Activated naive CD4-positive, alpha-beta T cell treated with anti-CD3 and anti-CD28 coated beads, Interleukin-2, amount 50 U/mL, for 24 hours (primary cell): Measurements from ENCODE around the gene TIMELESS.
"Not testable (repeated sequence)": the region's sequence is repeated elsewhere in the genome, so short reads cannot be mapped to it uniquely, and the experiment has no call there.

ENCODE experiments used
- H3K27ac Mint-ChIP-seq: one replicate; pipeline ENCODE4 v1.8.0; 2021; ENCODE audit warnings: mild to moderate bottlenecking, mixed read lengths
- H3K27me3 Mint-ChIP-seq: one replicate; pipeline ENCODE4 v1.8.0; 2021; ENCODE audit warnings: mixed read lengths
- H3K36me3 Mint-ChIP-seq: one replicate; pipeline ENCODE4 v1.8.0; 2021; ENCODE audit warnings: mixed read lengths
- H3K4me1 Mint-ChIP-seq: one replicate; pipeline ENCODE4 v1.8.0; 2021; ENCODE audit warnings: mixed read lengths
- H3K4me3 Mint-ChIP-seq: one replicate; pipeline ENCODE4 v1.8.0; 2021; ENCODE audit warnings: mild to moderate bottlenecking, mixed read lengths
- H3K9me3 Mint-ChIP-seq: one replicate; pipeline ENCODE4 v1.8.0; 2021; ENCODE audit warnings: mixed read lengths

TIMELESS gene

GRCh38 chr12:56399466-56399865, 49.8 kb downstream of the TIMELESS start:
- not testable (repeated sequence) for H3K27me3 Mint-ChIP-seq, H3K27ac Mint-ChIP-seq, H3K9me3 Mint-ChIP-seq, H3K4me1 Mint-ChIP-seq, H3K4me3 Mint-ChIP-seq, H3K36me3 Mint-ChIP-seq

- no peaks in the 10 kb centered on the region for H3K4me1 Mint-ChIP-seq
- H3K27me3 Mint-ChIP-seq, result no peaks in the 10 kb centered on the region
- H3K27ac Mint-ChIP-seq, result no peak overlapping the region
- H3K9me3 Mint-ChIP-seq, result peaks cover 8% of the 10 kb centered on the region
- peaks cover 4% of the 10 kb centered on the region for H3K36me3 Mint-ChIP-seq
- no peak overlapping the region for H3K4me3 Mint-ChIP-seq
These were observed 50.9 kb downstream of the TIMELESS start for GRCh38 chr12:56398324-56398723.

- H3K27me3 Mint-ChIP-seq, result no peaks in the 10 kb centered on the region
- no peak overlapping the region for H3K4me3 Mint-ChIP-seq
- no peaks in the 10 kb centered on the region for H3K4me1 Mint-ChIP-seq
- H3K36me3 Mint-ChIP-seq, result no peaks in the 10 kb centered on the region
- H3K27ac Mint-ChIP-seq, result no peak overlapping the region
- H3K9me3 Mint-ChIP-seq, result no peaks in the 10 kb centered on the region
These were observed 56.9 kb downstream of the TIMELESS start for GRCh38 chr12:56392331-56392730.

- Mint-ChIP-seq H3K27ac (no peak overlapping the region), H3K9me3 (no peaks in the 10 kb centered on the region), H3K36me3 (no peaks in the 10 kb centered on the region), H3K4me1 (no peaks in the 10 kb centered on the region), H3K4me3 (no peak overlapping the region), H3K27me3 (no peaks in the 10 kb centered on the region)
These were observed 57.5 kb downstream of the TIMELESS start for GRCh38 chr12:56391721-56392120.

- Mint-ChIP-seq H3K4me1 (no peaks in the 10 kb centered on the region), H3K4me3 (no peak overlapping the region), H3K36me3 (no peaks in the 10 kb centered on the region), H3K27ac (no peak overlapping the region), H3K9me3 (no peaks in the 10 kb centered on the region), H3K27me3 (no peaks in the 10 kb centered on the region)
These were observed 59.8 kb downstream of the TIMELESS start for GRCh38 chr12:56389412-56389811.

DNA sequence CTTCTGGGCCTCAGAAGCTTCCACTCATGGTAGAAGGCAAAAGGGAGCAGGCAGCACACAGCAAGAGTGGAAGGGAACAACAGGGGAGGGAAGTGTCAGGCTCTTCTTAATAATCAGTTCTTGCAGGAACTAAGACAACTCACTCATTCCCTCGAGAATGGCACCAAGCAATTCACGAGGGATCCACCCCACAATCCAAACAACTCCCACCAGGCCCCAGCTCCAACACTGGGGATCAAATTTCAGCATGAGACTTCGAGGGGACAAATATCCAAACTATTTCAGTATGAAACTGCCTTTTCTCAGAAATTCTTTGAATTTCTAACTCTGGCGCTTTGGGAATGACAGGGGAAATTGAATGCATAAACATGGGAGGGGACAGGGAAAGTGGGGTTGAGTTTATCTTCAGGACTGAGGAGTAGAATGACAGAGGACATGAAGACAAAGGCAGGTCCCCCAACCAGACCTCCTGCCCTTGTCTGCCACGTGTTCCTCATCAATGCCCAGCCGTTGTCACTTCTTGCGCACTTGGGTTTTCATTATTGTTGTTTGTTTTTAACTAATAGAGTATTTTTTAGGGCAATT, 62.0 kb downstream of the TIMELESS start:
- no peak overlapping the region for H3K27ac Mint-ChIP-seq
- no peaks in the 10 kb centered on the region for H3K9me3 Mint-ChIP-seq
- H3K27me3 Mint-ChIP-seq, result no peaks in the 10 kb centered on the region
- no peaks in the 10 kb centered on the region for H3K36me3 Mint-ChIP-seq
- no peak overlapping the region for H3K4me3 Mint-ChIP-seq
- no peaks in the 10 kb centered on the region for H3K4me1 Mint-ChIP-seq

- no peaks in the 10 kb centered on the region for H3K27me3 Mint-ChIP-seq
- H3K4me1 Mint-ChIP-seq, result no peaks in the 10 kb centered on the region
- H3K27ac Mint-ChIP-seq, result no peak overlapping the region
- no peak overlapping the region for H3K4me3 Mint-ChIP-seq
- no peaks in the 10 kb centered on the region for H3K36me3 Mint-ChIP-seq
- H3K9me3 Mint-ChIP-seq, result no peaks in the 10 kb centered on the region
These were observed 63.4 kb downstream of the TIMELESS start for GRCh38 chr12:56385873-56386272.

- H3K36me3 Mint-ChIP-seq, result no peaks in the 10 kb centered on the region
- no peak overlapping the region for H3K27ac Mint-ChIP-seq
- H3K27me3 Mint-ChIP-seq, result no peaks in the 10 kb centered on the region
- H3K4me1 Mint-ChIP-seq, result no peaks in the 10 kb centered on the region
- no peak overlapping the region for H3K4me3 Mint-ChIP-seq
- H3K9me3 Mint-ChIP-seq, result no peaks in the 10 kb centered on the region
These were observed 66.6 kb downstream of the TIMELESS start for GRCh38 chr12:56382611-56383010.

GRCh38 chr12:56377989-56378316, 71.3 kb downstream of the TIMELESS start:
- Mint-ChIP-seq H3K27ac (no peak overlapping the region), H3K9me3 (no peaks in the 10 kb centered on the region), H3K4me3 (no peak overlapping the region), H3K4me1 (no peaks in the 10 kb centered on the region), H3K27me3 (no peaks in the 10 kb centered on the region), H3K36me3 (no peaks in the 10 kb centered on the region)

DNA sequence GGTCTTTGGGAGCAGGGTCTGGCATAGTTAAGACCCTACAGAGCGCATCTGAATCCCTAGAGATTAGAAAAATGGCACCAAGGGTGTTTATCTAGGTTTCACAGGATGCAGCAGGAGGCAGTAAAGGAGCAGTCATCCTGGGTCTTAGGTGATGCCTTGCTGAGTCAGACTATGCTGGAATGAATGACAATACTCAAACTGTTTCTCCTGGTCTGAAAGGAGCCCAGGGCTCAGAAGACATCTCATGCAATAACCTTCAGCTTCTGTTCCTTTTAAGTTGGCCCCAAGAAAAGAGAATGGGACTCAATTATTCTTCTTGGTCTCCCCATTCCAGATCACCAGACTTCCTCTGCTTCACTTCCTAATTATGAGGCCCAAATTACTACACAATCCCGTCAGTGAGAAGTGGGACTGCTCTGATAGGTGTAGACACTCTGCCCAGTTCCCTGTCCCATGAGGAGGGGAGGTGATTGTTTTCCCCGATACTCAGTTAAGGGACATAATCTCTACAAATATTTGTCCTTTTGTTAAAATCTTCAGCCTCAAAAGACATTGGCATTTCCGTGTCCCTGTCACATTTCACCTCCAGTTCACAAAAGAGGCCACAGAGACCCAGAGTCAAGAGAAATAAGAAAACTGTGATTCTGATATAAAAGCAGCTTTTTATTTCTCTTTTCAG, 71.8 kb downstream of the TIMELESS start:
- no peaks in the 10 kb centered on the region for H3K27me3 Mint-ChIP-seq
- H3K4me1 Mint-ChIP-seq, result no peaks in the 10 kb centered on the region
- H3K9me3 Mint-ChIP-seq, result no peaks in the 10 kb centered on the region
- no peaks in the 10 kb centered on the region for H3K36me3 Mint-ChIP-seq
- no peak overlapping the region for H3K4me3 Mint-ChIP-seq
- no peak overlapping the region for H3K27ac Mint-ChIP-seq

DNA sequence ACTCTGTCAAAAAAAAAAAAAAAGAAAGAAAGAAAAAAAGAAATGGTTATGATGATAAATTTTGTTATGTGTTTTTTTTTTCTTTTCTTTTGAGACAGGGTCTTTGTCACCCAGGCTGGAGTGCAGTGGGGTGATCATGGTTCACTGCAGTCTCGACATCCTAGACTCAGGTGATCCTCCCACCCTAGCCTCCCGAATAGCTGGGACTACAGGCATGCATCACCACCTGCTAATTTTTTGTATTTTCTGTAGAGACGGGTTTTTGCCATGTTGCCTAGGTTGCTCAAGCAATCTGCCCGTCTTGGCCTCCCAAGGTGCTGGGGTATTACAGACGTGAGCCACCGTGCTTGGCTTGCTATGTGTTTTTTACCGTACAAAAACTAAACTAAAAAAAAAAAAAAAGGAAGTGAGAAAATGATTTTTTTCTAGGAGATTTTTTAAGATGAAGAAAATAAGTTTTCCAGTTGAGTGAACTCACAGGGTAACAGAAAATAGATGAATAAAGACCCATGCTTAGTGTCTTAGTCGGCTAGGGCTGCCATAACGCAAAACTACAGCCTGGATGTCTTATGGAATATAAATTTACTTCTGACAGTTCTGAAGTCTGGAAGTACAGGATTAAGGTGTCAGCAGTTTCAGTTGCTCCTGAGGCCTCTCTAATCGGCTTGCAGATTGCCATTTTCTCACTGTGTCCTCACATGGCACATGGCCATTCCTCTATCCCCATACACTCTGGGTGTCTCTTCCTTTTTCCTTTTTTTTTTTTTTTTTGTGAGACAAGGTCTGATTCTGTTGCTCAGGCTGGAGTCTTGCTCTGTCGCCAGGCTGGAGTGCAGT, 73.4 kb downstream of the TIMELESS start:
- no peaks in the 10 kb centered on the region for H3K27me3 Mint-ChIP-seq
- no peaks in the 10 kb centered on the region for H3K4me1 Mint-ChIP-seq
- H3K27ac Mint-ChIP-seq, result no peak overlapping the region
- no peak overlapping the region for H3K4me3 Mint-ChIP-seq
- H3K9me3 Mint-ChIP-seq, result no peaks in the 10 kb centered on the region
- H3K36me3 Mint-ChIP-seq, result no peaks in the 10 kb centered on the region

- Mint-ChIP-seq H3K27me3 (no peaks in the 10 kb centered on the region), H3K27ac (no peak overlapping the region), H3K4me3 (no peak overlapping the region), H3K4me1 (no peaks in the 10 kb centered on the region), H3K36me3 (no peaks in the 10 kb centered on the region), H3K9me3 (no peaks in the 10 kb centered on the region)
These were observed 74.3 kb downstream of the TIMELESS start for GRCh38 chr12:56374726-56375597.

- Mint-ChIP-seq H3K27ac (no peak overlapping the region), H3K4me3 (no peak overlapping the region), H3K27me3 (no peaks in the 10 kb centered on the region), H3K9me3 (no peaks in the 10 kb centered on the region), H3K36me3 (no peaks in the 10 kb centered on the region), H3K4me1 (no peaks in the 10 kb centered on the region)
These were observed 75.7 kb downstream of the TIMELESS start for GRCh38 chr12:56373515-56373914.

DNA sequence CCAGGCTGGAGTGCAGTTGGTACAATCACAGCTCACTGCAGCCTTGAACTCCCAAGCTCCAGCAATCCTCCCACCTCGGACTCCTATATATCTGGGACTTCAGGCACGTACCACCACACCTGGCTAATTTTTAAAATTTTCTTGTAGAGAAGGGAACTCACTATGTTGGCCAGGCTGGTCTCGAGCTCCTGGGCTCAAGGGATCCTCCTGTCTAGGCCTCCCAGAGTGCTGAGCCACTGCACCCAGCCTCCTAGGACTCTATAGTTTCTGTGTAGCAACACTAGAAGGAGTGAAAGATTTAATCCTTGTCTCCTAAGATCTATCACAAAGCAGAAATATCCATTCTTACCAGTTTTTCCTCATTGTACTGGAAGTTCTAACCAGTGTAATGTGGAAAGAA, 82.3 kb downstream of the TIMELESS start:
- Mint-ChIP-seq H3K27ac (no peak overlapping the region), H3K36me3 (no peaks in the 10 kb centered on the region), H3K4me1 (no peaks in the 10 kb centered on the region), H3K27me3 (no peaks in the 10 kb centered on the region), H3K9me3 (no peaks in the 10 kb centered on the region), H3K4me3 (no peak overlapping the region)
